B cell (primary cell): Measurements from ENCODE around the gene LZTR1.

Experiments
- EZH2 ChIP-seq: IDR thresholded peaks from 2 replicates; pipeline ENCODE4 v1.6.1; 2012; ENCODE audit warnings: borderline replicate concordance, low read depth, mild to moderate bottlenecking, moderate library complexity, low read length; ENCODE audit not compliant: insufficient read depth, poor library complexity, severe bottlenecking
- TF ChIP-seq, protein P1 (sequence below): fragments of 200-600 bp; IDR thresholded peaks from one replicate; pipeline ENCODE4 v1.8.0; 2022; ENCODE audit warnings: antibody characterized with exemption, mild to moderate bottlenecking

DNA sequence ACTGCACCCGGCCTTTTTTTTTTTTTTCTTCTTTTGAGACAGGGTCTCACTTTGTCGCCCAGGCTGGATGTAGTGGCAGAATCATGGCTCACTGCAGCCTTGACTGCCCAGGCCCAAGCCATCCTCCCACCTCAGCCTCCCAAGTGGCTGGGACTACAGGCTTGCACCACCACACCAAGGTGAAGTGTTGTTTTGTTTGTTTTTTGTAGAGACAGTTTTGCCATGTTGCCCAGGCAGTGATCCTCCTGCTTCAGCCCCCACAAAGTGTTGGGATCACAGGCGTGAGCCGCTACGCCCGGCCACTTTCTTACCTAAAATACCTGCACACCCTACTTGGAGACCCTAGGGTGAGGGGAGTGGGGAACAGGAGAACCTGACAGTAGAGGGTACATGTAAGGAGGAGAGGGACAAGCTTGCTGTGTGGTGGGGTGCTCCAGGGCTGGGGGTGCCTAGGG is 19.6 kb upstream of the LZTR1 start:
- no peak for TF ChIP-seq EZH2
- TF ChIP-seq, protein P1, sequence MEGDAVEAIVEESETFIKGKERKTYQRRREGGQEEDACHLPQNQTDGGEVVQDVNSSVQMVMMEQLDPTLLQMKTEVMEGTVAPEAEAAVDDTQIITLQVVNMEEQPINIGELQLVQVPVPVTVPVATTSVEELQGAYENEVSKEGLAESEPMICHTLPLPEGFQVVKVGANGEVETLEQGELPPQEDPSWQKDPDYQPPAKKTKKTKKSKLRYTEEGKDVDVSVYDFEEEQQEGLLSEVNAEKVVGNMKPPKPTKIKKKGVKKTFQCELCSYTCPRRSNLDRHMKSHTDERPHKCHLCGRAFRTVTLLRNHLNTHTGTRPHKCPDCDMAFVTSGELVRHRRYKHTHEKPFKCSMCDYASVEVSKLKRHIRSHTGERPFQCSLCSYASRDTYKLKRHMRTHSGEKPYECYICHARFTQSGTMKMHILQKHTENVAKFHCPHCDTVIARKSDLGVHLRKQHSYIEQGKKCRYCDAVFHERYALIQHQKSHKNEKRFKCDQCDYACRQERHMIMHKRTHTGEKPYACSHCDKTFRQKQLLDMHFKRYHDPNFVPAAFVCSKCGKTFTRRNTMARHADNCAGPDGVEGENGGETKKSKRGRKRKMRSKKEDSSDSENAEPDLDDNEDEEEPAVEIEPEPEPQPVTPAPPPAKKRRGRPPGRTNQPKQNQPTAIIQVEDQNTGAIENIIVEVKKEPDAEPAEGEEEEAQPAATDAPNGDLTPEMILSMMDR = no peak
